A549 (cell line): ENCODE data around the gene JAG2.

ENCODE experiments used
- CBX2 ChIP-seq: fragments of 200-600 bp; sonication (generic); IDR thresholded peaks from 2 replicates; pipeline ENCODE4 v1.6.1; 2016; ENCODE audit warnings: low read depth, mild to moderate bottlenecking, borderline replicate concordance
- EHMT2 ChIP-seq: fragments of 200-600 bp; sonication (generic); IDR thresholded peaks from 2 replicates; pipeline ENCODE4 v1.6.1; 2016; ENCODE audit warnings: antibody characterized with exemption, low read depth, mild to moderate bottlenecking, moderate library complexity
- ELK1 ChIP-seq: fragments of 150-350 bp; IDR thresholded peaks from 2 replicates; pipeline ENCODE4 v1.6.1; 2014; ENCODE audit warnings: low read depth, mild to moderate bottlenecking, low read length
- EP300 ChIP-seq, 2 experiments: fragments of >200 bp; sonication (Bioruptor Twin); formaldehyde crosslinking; IDR thresholded peaks; 2 replicates in 1 of 2; 3 replicates in 1 of 2; pipeline ENCODE4 v1.6.1; 2016 to 2017
- POLR2A ChIP-seq: IDR thresholded peaks from 2 replicates; pipeline ENCODE4 v1.6.1; 2012; ENCODE audit warnings: mild to moderate bottlenecking, low read length
- RAD21 ChIP-seq, 2 experiments: fragments of >200 bp in 1 of 2; sonication (Bioruptor Twin) in 1 of 2; formaldehyde crosslinking in 1 of 2; IDR thresholded peaks in 1 of 2; conservative IDR thresholded peaks in 1 of 2; 2 replicates in 1 of 2; 3 replicates in 1 of 2; pipeline ENCODE4 v1.6.1; 2012 to 2018; ENCODE audit warnings: inconsistent platforms in 1 of 2
- SMC3 ChIP-seq: fragments of >200 bp; sonication (Bioruptor Twin); formaldehyde crosslinking; IDR thresholded peaks from 3 replicates; pipeline ENCODE4 v1.6.1; 2018; ENCODE audit warnings: inconsistent platforms
- TF ChIP-seq, protein P1 (sequence below): fragments of >200 bp; sonication (Bioruptor Twin); formaldehyde crosslinking; IDR thresholded peaks from 3 replicates; pipeline ENCODE4 v1.5.1; 2016

DNA sequence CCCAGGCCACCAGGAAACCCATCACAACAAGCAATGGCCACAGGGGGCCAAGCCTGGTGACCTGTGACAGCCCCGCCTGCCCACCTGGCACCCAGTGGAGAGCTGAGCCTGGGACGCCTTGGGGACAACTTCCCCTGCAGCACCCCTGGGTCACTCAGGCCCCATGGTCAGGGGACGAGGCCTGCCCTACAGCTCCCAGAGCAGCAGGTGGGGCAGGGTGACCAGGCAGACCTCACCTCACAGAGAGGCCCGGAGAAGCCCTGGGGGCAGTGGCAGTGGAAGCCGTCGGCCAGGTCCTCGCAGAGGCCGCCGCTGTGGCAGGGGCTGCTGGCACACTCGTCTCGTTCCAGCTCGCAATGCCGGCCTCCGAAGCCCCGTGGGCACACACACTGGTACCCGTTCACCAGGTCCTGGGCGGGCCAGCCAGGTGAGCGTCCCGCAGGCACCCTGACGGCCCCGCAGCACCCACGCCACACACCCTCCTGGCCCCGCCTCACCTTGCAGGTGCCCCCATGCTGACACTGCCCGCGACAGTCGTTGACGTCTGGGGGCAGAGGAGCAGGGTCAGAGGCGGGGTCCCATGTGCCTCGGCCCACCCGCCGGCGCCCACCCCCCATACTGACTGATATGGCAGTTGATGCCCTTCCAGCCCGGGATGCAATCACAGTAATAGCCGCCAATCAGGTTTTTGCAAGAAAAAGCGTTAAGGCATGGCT, 18.1 kb downstream of the JAG2 start:
- TF ChIP-seq RAD21 (conservative IDR thresholded peaks at IDR 0.05 in 1 of 2, IDR thresholded peaks at IDR 0.05 in 1 of 2) (no peak), POLR2A (no peak), EP300 (IDR thresholded peaks at IDR 0.05) (no peak), EHMT2 (no peak), ELK1 (no peak), SMC3 (no peak), CBX2 (no peak)
- TF ChIP-seq, protein P1, sequence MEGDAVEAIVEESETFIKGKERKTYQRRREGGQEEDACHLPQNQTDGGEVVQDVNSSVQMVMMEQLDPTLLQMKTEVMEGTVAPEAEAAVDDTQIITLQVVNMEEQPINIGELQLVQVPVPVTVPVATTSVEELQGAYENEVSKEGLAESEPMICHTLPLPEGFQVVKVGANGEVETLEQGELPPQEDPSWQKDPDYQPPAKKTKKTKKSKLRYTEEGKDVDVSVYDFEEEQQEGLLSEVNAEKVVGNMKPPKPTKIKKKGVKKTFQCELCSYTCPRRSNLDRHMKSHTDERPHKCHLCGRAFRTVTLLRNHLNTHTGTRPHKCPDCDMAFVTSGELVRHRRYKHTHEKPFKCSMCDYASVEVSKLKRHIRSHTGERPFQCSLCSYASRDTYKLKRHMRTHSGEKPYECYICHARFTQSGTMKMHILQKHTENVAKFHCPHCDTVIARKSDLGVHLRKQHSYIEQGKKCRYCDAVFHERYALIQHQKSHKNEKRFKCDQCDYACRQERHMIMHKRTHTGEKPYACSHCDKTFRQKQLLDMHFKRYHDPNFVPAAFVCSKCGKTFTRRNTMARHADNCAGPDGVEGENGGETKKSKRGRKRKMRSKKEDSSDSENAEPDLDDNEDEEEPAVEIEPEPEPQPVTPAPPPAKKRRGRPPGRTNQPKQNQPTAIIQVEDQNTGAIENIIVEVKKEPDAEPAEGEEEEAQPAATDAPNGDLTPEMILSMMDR: no peak
